ENCODE results near the gene RAB23.
"Not testable (repeated sequence)": the region's sequence is repeated elsewhere in the genome, so short reads cannot be mapped to it uniquely, and the experiment has no call there.

RAB23 gene

GRCh38 chr6:57221936-57222742 lies at the start of gene RAB23:
RAB23 (minus strand) TSS chr6:57222307; CDS start chr6:57210380, 11,927 bp downstream.
- DNase-seq = peak; percentile 97

GRCh38 chr6:57268294-57268640 lies 46.2 kb upstream of the RAB23 start:
- no peak for DNase-seq

GRCh38 chr6:57267586-57268293 lies 45.6 kb upstream of the RAB23 start:
- no peak for DNase-seq

GRCh38 chr6:57265755-57266221 lies 43.7 kb upstream of the RAB23 start:
- no peak for DNase-seq

- DNase-seq = no peak
Measured at GRCh38 chr6:57263739-57264138, 41.6 kb upstream of the RAB23 start.

GRCh38 chr6:57262901-57263694 lies 41.0 kb upstream of the RAB23 start:
- no peak for DNase-seq

- no peak for DNase-seq
Measured at GRCh38 chr6:57262488-57262887, 40.4 kb upstream of the RAB23 start.

- no peak for DNase-seq
Measured at GRCh38 chr6:57261926-57262325, 39.8 kb upstream of the RAB23 start.

GRCh38 chr6:57259064-57259463 lies 37.0 kb upstream of the RAB23 start:
- no peak for DNase-seq

GRCh38 chr6:57257911-57258541 lies 35.9 kb upstream of the RAB23 start:
- DNase-seq = no peak

GRCh38 chr6:57256541-57256940 lies 34.4 kb upstream of the RAB23 start:
- no peak for DNase-seq

GRCh38 chr6:57255451-57256169 lies 33.5 kb upstream of the RAB23 start:
- DNase-seq = no peak

GRCh38 chr6:57254055-57254717 lies 32.1 kb upstream of the RAB23 start:
- DNase-seq = no peak

- no peak for DNase-seq
Measured at GRCh38 chr6:57252975-57253374, 30.9 kb upstream of the RAB23 start.

GRCh38 chr6:57252137-57252536 lies 30.0 kb upstream of the RAB23 start:
- no peak for DNase-seq

GRCh38 chr6:57250348-57250747 lies 28.2 kb upstream of the RAB23 start:
- no peak for DNase-seq

GRCh38 chr6:57248311-57248895 lies 26.3 kb upstream of the RAB23 start:
- DNase-seq = no peak

- no peak for DNase-seq
Measured at GRCh38 chr6:57247603-57248002, 25.5 kb upstream of the RAB23 start.

GRCh38 chr6:57246307-57246706 lies 24.2 kb upstream of the RAB23 start:
- DNase-seq = no peak

GRCh38 chr6:57243954-57244353 lies 21.8 kb upstream of the RAB23 start:
- DNase-seq = no peak

GRCh38 chr6:57243526-57243925 lies 21.4 kb upstream of the RAB23 start:
- not testable (repeated sequence) for DNase-seq

All from retina (tissue), 1 donor.